GM12874 (cell line): ENCODE data around the gene GALNT10.

Experiments
- CTCF ChIP-seq: IDR thresholded peaks from 2 replicates; pipeline ENCODE4 v1.5.1; 2011; ENCODE audit warnings: low read depth, mild to moderate bottlenecking, control low read depth, low read length, moderate library complexity; ENCODE audit not compliant: insufficient read depth

GALNT10 gene

GRCh38 chr5:154351566-154351965 is 161.0 kb downstream of the GALNT10 start:
- TF ChIP-seq CTCF: no peak

GRCh38 chr5:154352960-154353548 is 162.5 kb downstream of the GALNT10 start:
- TF ChIP-seq CTCF: no peak

- no peak for TF ChIP-seq CTCF
These were observed 164.6 kb downstream of the GALNT10 start for GRCh38 chr5:154355129-154355611.

- TF ChIP-seq CTCF: no peak
These were observed 165.6 kb downstream of the GALNT10 start for GRCh38 chr5:154356020-154356655.

- TF ChIP-seq CTCF: no peak
These were observed 166.4 kb downstream of the GALNT10 start for GRCh38 chr5:154356958-154357357.

- TF ChIP-seq CTCF: no peak
These were observed 168.1 kb downstream of the GALNT10 start for GRCh38 chr5:154358516-154359220.

- TF ChIP-seq CTCF: no peak
These were observed 168.7 kb downstream of the GALNT10 start for GRCh38 chr5:154359221-154359573.
